Duodenal mucosa (tissue), 2 donors: ENCODE measurements around the gene MAP3K5.
"Not testable (repeated sequence)": the region's sequence is repeated elsewhere in the genome, so short reads cannot be mapped to it uniquely, and the experiment has no call there.

ENCODE experiments used
- H3K27ac ChIP-seq: one replicate; pipeline ENCODE4 v1.7.0; 2013; ENCODE audit warnings: low read depth, low read length
- H3K27me3 ChIP-seq, 2 donors: one replicate each; pipeline ENCODE4 v1.7.0; 2013; ENCODE audit warnings: low read length in 2 of 2, control low read depth in 1 of 2; ENCODE audit not compliant: insufficient read depth in 2 of 2, control insufficient read depth in 1 of 2
- H3K36me3 ChIP-seq, 2 donors: one replicate each; pipeline ENCODE4 v1.7.0; 2013; ENCODE audit warnings: low read length in 2 of 2, control low read depth in 1 of 2; ENCODE audit not compliant: insufficient read depth in 2 of 2, control insufficient read depth in 1 of 2
- H3K4me1 ChIP-seq, 2 donors: one replicate each; pipeline ENCODE4 v1.7.0; 2013; ENCODE audit warnings: low read length in 2 of 2, control low read depth in 1 of 2; ENCODE audit not compliant: insufficient read depth in 2 of 2, control insufficient read depth in 1 of 2
- H3K4me3 ChIP-seq, 2 donors: one replicate each; pipeline ENCODE4 v1.7.0; 2013; ENCODE audit warnings: low read length in 2 of 2, low read depth in 1 of 2
- H3K9ac ChIP-seq, 2 donors: one replicate each; pipeline ENCODE4 v1.7.0; 2013; ENCODE audit warnings: low read length in 2 of 2, low read depth in 1 of 2
- H3K9me3 ChIP-seq, 2 donors: one replicate each; pipeline ENCODE4 v1.7.0; 2013; ENCODE audit warnings: low read length in 2 of 2, control low read depth in 1 of 2; ENCODE audit not compliant: control insufficient read depth in 1 of 2

MAP3K5 gene

GRCh38 chr6:136695412-136695811, 96.9 kb downstream of the MAP3K5 start:
- Histone ChIP-seq H3K9ac (no peak overlapping the region), H3K9me3 (no peaks in the 10 kb centered on the region), H3K36me3 (peaks cover 3 to 8% of the 10 kb centered on the region in 2 donors), H3K27me3 (no peaks in the 10 kb centered on the region), H3K27ac (no peak overlapping the region), H3K4me1 (peaks cover 0 to 3% of the 10 kb centered on the region in 2 donors), H3K4me3 (no peak overlapping the region)

DNA sequence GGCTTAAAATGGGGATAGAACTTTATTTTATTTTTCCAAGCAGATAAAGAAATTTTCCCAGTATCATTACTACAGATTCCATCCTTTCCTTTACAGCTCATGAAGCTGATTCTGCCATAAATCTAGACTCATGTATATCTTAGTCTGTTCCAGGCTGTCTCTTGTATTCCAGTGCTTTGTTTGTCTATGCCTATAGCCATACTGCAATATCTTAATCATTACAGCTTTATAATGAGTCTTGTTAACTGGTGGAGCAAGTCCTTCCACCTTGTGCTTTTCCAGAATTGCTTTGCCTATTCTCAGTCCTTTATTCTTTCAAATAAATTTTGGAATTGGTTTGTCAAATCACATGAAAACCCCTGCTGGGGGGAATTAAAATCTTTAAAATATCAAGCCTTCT, 99.2 kb downstream of the MAP3K5 start:
- Histone ChIP-seq H3K27ac (no peak overlapping the region), H3K4me1 (no peaks in the 10 kb centered on the region), H3K9ac (no peak overlapping the region), H3K27me3 (no peaks in the 10 kb centered on the region), H3K9me3 (no peaks in the 10 kb centered on the region), H3K36me3 (peaks cover 3 to 8% of the 10 kb centered on the region in 2 donors), H3K4me3 (no peak overlapping the region)

- H3K4me1 ChIP-seq, H3K4me3 ChIP-seq, H3K36me3 ChIP-seq, H3K9ac ChIP-seq, H3K9me3 ChIP-seq, H3K27ac ChIP-seq, H3K27me3 ChIP-seq: not testable (repeated sequence)
Measured at GRCh38 chr6:136687894-136688293, 104.4 kb downstream of the MAP3K5 start.

GRCh38 chr6:136685540-136686108, 106.7 kb downstream of the MAP3K5 start:
- H3K9me3 ChIP-seq = no peaks in the 10 kb centered on the region
- no peak overlapping the region for H3K9ac ChIP-seq
- no peaks in the 10 kb centered on the region for H3K27me3 ChIP-seq
- no peak overlapping the region for H3K4me3 ChIP-seq
- H3K4me1 ChIP-seq = no peaks in the 10 kb centered on the region
- H3K27ac ChIP-seq = no peak overlapping the region
- peaks cover 0 to 3% of the 10 kb centered on the region in 2 donors for H3K36me3 ChIP-seq

GRCh38 chr6:136684466-136684865, 107.8 kb downstream of the MAP3K5 start:
- H3K27me3 ChIP-seq = no peaks in the 10 kb centered on the region
- no peaks in the 10 kb centered on the region for H3K4me1 ChIP-seq
- H3K36me3 ChIP-seq = peaks cover 0 to 2% of the 10 kb centered on the region in 2 donors
- no peak overlapping the region for H3K4me3 ChIP-seq
- H3K27ac ChIP-seq = no peak overlapping the region
- no peak overlapping the region for H3K9ac ChIP-seq
- H3K9me3 ChIP-seq = no peaks in the 10 kb centered on the region

DNA sequence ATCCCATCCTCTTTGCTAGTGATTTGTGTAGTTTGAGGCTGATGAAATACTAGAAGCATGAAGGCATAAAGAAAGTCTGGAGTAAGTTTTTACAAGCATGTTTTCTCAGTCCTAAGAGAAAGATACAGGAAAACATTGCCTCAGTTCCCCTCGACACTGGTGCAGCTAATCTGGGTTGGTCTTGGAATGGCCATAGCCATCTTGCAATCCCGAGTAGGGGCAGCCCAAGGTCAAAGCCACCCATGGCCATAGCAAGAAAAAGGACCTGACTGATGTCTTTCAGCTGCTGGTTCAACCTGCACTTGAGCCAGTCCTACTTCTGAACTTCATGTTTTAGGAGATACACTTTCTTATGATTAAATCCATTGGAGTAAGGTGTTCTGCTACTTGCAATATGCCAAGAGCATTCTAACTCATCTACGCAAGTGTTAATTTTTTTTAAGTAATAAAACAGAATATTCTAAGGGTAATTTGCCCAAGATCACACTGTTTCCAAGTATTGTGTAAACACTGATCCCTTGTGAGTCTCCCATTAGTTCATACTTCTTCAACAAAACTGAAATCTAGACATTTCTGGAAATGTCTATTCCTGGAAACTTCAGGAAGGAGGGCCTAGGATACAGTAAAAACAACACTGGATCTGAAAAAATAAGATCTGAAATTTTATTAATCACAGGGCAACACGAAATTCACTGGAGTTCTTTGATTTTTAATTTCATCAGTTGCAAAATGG, 108.9 kb downstream of the MAP3K5 start:
- Histone ChIP-seq H3K9me3 (no peaks in the 10 kb centered on the region), H3K4me3 (no peak overlapping the region), H3K27me3 (no peaks in the 10 kb centered on the region), H3K9ac (no peak overlapping the region), H3K36me3 (no peaks in the 10 kb centered on the region), H3K27ac (no peak overlapping the region), H3K4me1 (no peaks in the 10 kb centered on the region)

GRCh38 chr6:136682292-136682691, 110.0 kb downstream of the MAP3K5 start:
- H3K27me3 ChIP-seq = no peaks in the 10 kb centered on the region
- H3K27ac ChIP-seq = no peak overlapping the region
- H3K4me1 ChIP-seq = no peaks in the 10 kb centered on the region
- no peak overlapping the region for H3K4me3 ChIP-seq
- peaks cover 0 to 1% of the 10 kb centered on the region in 2 donors for H3K36me3 ChIP-seq
- no peaks in the 10 kb centered on the region for H3K9me3 ChIP-seq
- no peak overlapping the region for H3K9ac ChIP-seq

DNA sequence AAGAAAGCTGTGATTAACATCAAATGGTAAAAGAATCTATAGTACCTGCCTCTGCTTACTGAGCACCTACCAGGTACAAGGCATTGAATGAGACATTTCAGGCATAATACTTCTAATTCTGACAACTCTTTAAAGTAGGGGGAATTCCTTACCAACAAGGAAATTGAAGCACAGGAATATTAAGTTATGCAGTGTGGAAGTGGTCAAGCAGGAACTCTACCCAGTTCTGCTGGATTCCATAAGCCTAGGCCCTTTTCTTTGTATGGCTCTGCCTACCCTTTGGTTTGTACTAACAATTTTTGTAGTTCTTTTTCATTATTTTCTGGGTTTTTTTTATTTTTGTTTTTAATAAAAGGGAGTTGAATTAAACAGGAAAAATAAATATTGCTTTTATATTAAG, 114.5 kb downstream of the MAP3K5 start:
- H3K36me3 ChIP-seq = peaks cover 0 to 2% of the 10 kb centered on the region in 2 donors
- H3K27ac ChIP-seq = no peak overlapping the region
- H3K9me3 ChIP-seq = no peaks in the 10 kb centered on the region
- H3K4me3 ChIP-seq = no peak overlapping the region
- H3K4me1 ChIP-seq = no peaks in the 10 kb centered on the region
- H3K9ac ChIP-seq = no peak overlapping the region
- H3K27me3 ChIP-seq = no peaks in the 10 kb centered on the region

DNA sequence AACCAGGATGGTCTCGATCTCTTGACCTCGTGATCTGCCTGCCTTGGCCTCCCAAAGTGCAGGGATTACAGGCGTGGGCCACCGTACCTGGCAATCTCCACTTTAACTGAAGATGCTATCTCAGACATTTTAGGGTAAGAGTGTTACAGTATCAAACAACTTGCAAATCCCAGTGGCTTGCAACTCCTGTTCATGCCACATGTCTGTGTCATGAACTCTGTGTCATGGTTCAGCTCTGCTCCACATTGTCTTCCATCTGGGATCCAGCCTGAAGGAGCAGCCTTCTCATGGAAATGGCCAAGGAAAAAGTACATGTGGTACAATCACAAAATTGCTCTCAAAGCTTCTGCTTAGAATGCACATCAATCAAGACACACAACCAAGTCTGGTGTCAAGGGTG, 114.9 kb downstream of the MAP3K5 start:
- no peaks in the 10 kb centered on the region for H3K27me3 ChIP-seq
- no peak overlapping the region for H3K27ac ChIP-seq
- H3K4me3 ChIP-seq = no peak overlapping the region
- H3K36me3 ChIP-seq = peaks cover 0 to 2% of the 10 kb centered on the region in 2 donors
- no peaks in the 10 kb centered on the region for H3K4me1 ChIP-seq
- H3K9me3 ChIP-seq = no peaks in the 10 kb centered on the region
- H3K9ac ChIP-seq = no peak overlapping the region

GRCh38 chr6:136676075-136676474, 116.2 kb downstream of the MAP3K5 start:
- Histone ChIP-seq H3K4me3 (no peak overlapping the region), H3K27me3 (no peaks in the 10 kb centered on the region), H3K9me3 (no peaks in the 10 kb centered on the region), H3K9ac (no peak overlapping the region), H3K36me3 (peaks cover 2% of the 10 kb centered on the region in 2 donors), H3K4me1 (no peaks in the 10 kb centered on the region), H3K27ac (no peak overlapping the region)
